ENCODE data around the gene ZFPM1. TPM values are rescaled to one million over a fixed set of nuclear protein-coding genes. Genes with fewer than 3 reads are reported as not detected.

Gene ZFPM1
- total and polyA plus RNA-seq, 7 experiments from 2014 or later = 0.15 to 28.1 (median 13.5) TPM

GRCh38 chr16:88446061-88446460, 7.0 kb upstream of the ZFPM1 start:
- H3K4me1 Mint-ChIP-seq = peaks cover 0 to 8% (median 3%) of the 10 kb centered on the region in 7 donors
- intact Hi-C loops (cut with micrococcal nuclease) = no loop called here
- H3K4me3 ChIP-seq (ENCODE audit: low read length) = no peak overlapping the region
- H3K9me3 Mint-ChIP-seq = no peaks in the 10 kb centered on the region
- H3K36me3 ChIP-seq (ENCODE audit: control insufficient read depth in 2 of 3, insufficient read depth in 3 of 3, low read length in 3 of 3) = no peaks in the 10 kb centered on the region
- ATAC-seq (no peak), DNase-seq (no peak)
- H3K9me3 ChIP-seq (ENCODE audit: control insufficient read depth in 2 of 3, low read length in 3 of 3) = no peaks in the 10 kb centered on the region
- H3K27me3 Mint-ChIP-seq = peaks cover 0 to 13% (median 0%) of the 10 kb centered on the region in 5 donors
- H3K4me1 ChIP-seq (ENCODE audit: control insufficient read depth in 2 of 2, insufficient read depth in 2 of 2, low read length in 2 of 2) = peaks cover 4% of the 10 kb centered on the region in 2 donors
- H3K27ac ChIP-seq (ENCODE audit: low read depth, low read length) = no peak overlapping the region
- H3K27me3 ChIP-seq (ENCODE audit: control insufficient read depth in 2 of 2, insufficient read depth in 2 of 2, low read length in 2 of 2) = no peaks in the 10 kb centered on the region
- ChIA-PET POLR2A (no interaction called here), CTCF (interaction anchor here (0.5 kb wide), 1 partner anchor 349 kb away, joined by 4 read pairs; no protein-coding TSS in a partner anchor)
- H3K27ac Mint-ChIP-seq = peak overlapping the region in 1 of 9 donors; percentile 30
- no peaks in the 10 kb centered on the region for H3K36me3 Mint-ChIP-seq
- H3K4me3 Mint-ChIP-seq = no peak overlapping the region

GRCh38 chr16:88446736-88447135, 6.3 kb upstream of the ZFPM1 start:
- ChIA-PET CTCF (no interaction called here), POLR2A (no interaction called here)
- H3K27ac Mint-ChIP-seq = no peak overlapping the region
- no peaks in the 10 kb centered on the region for H3K9me3 Mint-ChIP-seq
- Histone ChIP-seq H3K9me3 (ENCODE audit: control insufficient read depth in 2 of 3, low read length in 3 of 3) (no peaks in the 10 kb centered on the region), H3K36me3 (ENCODE audit: control insufficient read depth in 2 of 3, insufficient read depth in 3 of 3, low read length in 3 of 3) (no peaks in the 10 kb centered on the region), H3K27ac (ENCODE audit: low read depth, low read length) (no peak overlapping the region), H3K4me1 (ENCODE audit: control insufficient read depth in 2 of 2, insufficient read depth in 2 of 2, low read length in 2 of 2) (peaks cover 4 to 5% of the 10 kb centered on the region in 2 donors), H3K4me3 (ENCODE audit: low read length) (no peak overlapping the region), H3K27me3 (ENCODE audit: control insufficient read depth in 2 of 2, insufficient read depth in 2 of 2, low read length in 2 of 2) (no peaks in the 10 kb centered on the region)
- no peak for DNase-seq
- no peaks in the 10 kb centered on the region for H3K36me3 Mint-ChIP-seq
- intact Hi-C loops (cut with micrococcal nuclease) = no loop called here
- peaks cover 0 to 8% (median 3%) of the 10 kb centered on the region in 7 donors for H3K4me1 Mint-ChIP-seq
- H3K27me3 Mint-ChIP-seq = peaks cover 0 to 13% (median 0%) of the 10 kb centered on the region in 5 donors
- ATAC-seq = no peak
- no peak overlapping the region for H3K4me3 Mint-ChIP-seq

GRCh38 chr16:88447881-88448280, 5.2 kb upstream of the ZFPM1 start:
- no peak overlapping the region for H3K4me3 Mint-ChIP-seq
- no peak for DNase-seq
- H3K9me3 ChIP-seq (ENCODE audit: control insufficient read depth in 2 of 3, low read length in 3 of 3) = no peaks in the 10 kb centered on the region
- no peak for ATAC-seq
- H3K36me3 Mint-ChIP-seq = no peaks in the 10 kb centered on the region
- H3K36me3 ChIP-seq (ENCODE audit: control insufficient read depth in 2 of 3, insufficient read depth in 3 of 3, low read length in 3 of 3) = no peaks in the 10 kb centered on the region
- H3K9me3 Mint-ChIP-seq = no peaks in the 10 kb centered on the region
- H3K27me3 ChIP-seq (ENCODE audit: control insufficient read depth in 2 of 2, insufficient read depth in 2 of 2, low read length in 2 of 2) = no peaks in the 10 kb centered on the region
- intact Hi-C loops (cut with micrococcal nuclease) = no loop called here
- no peak overlapping the region for H3K27ac ChIP-seq (ENCODE audit: low read depth, low read length)
- peaks cover 7 to 14% (median 10%) of the 10 kb centered on the region in 7 donors for H3K4me1 Mint-ChIP-seq
- POLR2A ChIA-PET = no interaction called here
- H3K27me3 Mint-ChIP-seq = peaks cover 0 to 13% (median 0%) of the 10 kb centered on the region in 5 donors
- CTCF ChIA-PET = no interaction called here
- peaks cover 12 to 13% of the 10 kb centered on the region in 2 donors for H3K4me1 ChIP-seq (ENCODE audit: control insufficient read depth in 2 of 2, insufficient read depth in 2 of 2, low read length in 2 of 2)
- peak overlapping the region in 1 of 9 donors; percentile 22 for H3K27ac Mint-ChIP-seq
- H3K4me3 ChIP-seq (ENCODE audit: low read length) = no peak overlapping the region

GRCh38 chr16:88448461-88449266, 4.4 kb upstream of the ZFPM1 start:
- DNase-seq (no peak), ATAC-seq (no peak)
- H3K4me3 Mint-ChIP-seq = no peak overlapping the region
- peak overlapping the region in 1 of 9 donors; percentile 58 for H3K27ac Mint-ChIP-seq
- H3K9me3 Mint-ChIP-seq = no peaks in the 10 kb centered on the region
- H3K9me3 ChIP-seq (ENCODE audit: control insufficient read depth in 2 of 3, low read length in 3 of 3) = no peaks in the 10 kb centered on the region
- H3K36me3 ChIP-seq (ENCODE audit: control insufficient read depth in 2 of 3, insufficient read depth in 3 of 3, low read length in 3 of 3) = no peaks in the 10 kb centered on the region
- H3K27me3 ChIP-seq (ENCODE audit: control insufficient read depth in 2 of 2, insufficient read depth in 2 of 2, low read length in 2 of 2) = no peaks in the 10 kb centered on the region
- no peak overlapping the region for H3K4me3 ChIP-seq (ENCODE audit: low read length)
- H3K4me1 Mint-ChIP-seq = peaks cover 6 to 14% (median 10%) of the 10 kb centered on the region in 7 donors
- intact Hi-C loops (cut with micrococcal nuclease) = no loop called here
- H3K27ac ChIP-seq (ENCODE audit: low read depth, low read length) = no peak overlapping the region
- H3K36me3 Mint-ChIP-seq = no peaks in the 10 kb centered on the region
- CTCF ChIA-PET = interaction anchor here (0.6 kb wide), 1 partner anchor 126 kb away, joined by 5 read pairs; no protein-coding TSS in a partner anchor
- peaks cover 0 to 13% (median 0%) of the 10 kb centered on the region in 5 donors for H3K27me3 Mint-ChIP-seq
- peaks cover 9 to 10% of the 10 kb centered on the region in 2 donors for H3K4me1 ChIP-seq (ENCODE audit: control insufficient read depth in 2 of 2, insufficient read depth in 2 of 2, low read length in 2 of 2)
- POLR2A ChIA-PET = interaction anchor here (1.3 kb wide), 1 partner anchor 17 kb away, joined by 3 read pairs; no protein-coding TSS in a partner anchor

GRCh38 chr16:88449267-88449561, 3.9 kb upstream of the ZFPM1 start:
- intact Hi-C loops (cut with micrococcal nuclease) = no loop called here
- H3K27ac ChIP-seq (ENCODE audit: low read depth, low read length) = no peak overlapping the region
- H3K36me3 ChIP-seq (ENCODE audit: control insufficient read depth in 2 of 3, insufficient read depth in 3 of 3, low read length in 3 of 3) = no peaks in the 10 kb centered on the region
- H3K27ac Mint-ChIP-seq = peak overlapping the region in 3 of 9 donors; percentile 31 to 43 (median 43)
- ATAC-seq (no peak), DNase-seq (no peak)
- no peaks in the 10 kb centered on the region for H3K36me3 Mint-ChIP-seq
- peaks cover 6 to 14% (median 10%) of the 10 kb centered on the region in 7 donors for H3K4me1 Mint-ChIP-seq
- peaks cover 9 to 10% of the 10 kb centered on the region in 2 donors for H3K4me1 ChIP-seq (ENCODE audit: control insufficient read depth in 2 of 2, insufficient read depth in 2 of 2, low read length in 2 of 2)
- ChIA-PET CTCF (interaction anchor here (0.6 kb wide), 1 partner anchor 125 kb away, joined by 5 read pairs; no protein-coding TSS in a partner anchor), POLR2A (interaction anchor here (1.3 kb wide), 1 partner anchor 17 kb away, joined by 3 read pairs; no protein-coding TSS in a partner anchor)
- no peaks in the 10 kb centered on the region for H3K27me3 ChIP-seq (ENCODE audit: control insufficient read depth in 2 of 2, insufficient read depth in 2 of 2, low read length in 2 of 2)
- H3K4me3 ChIP-seq (ENCODE audit: low read length) = no peak overlapping the region
- no peak overlapping the region for H3K4me3 Mint-ChIP-seq
- H3K27me3 Mint-ChIP-seq = peaks cover 0 to 13% (median 0%) of the 10 kb centered on the region in 5 donors
- no peaks in the 10 kb centered on the region for H3K9me3 ChIP-seq (ENCODE audit: control insufficient read depth in 2 of 3, low read length in 3 of 3)
- H3K9me3 Mint-ChIP-seq = no peaks in the 10 kb centered on the region

GRCh38 chr16:88451586-88452481, 1.2 kb upstream of the ZFPM1 start:
- H3K4me3 ChIP-seq (ENCODE audit: low read length) = peak overlapping the region; percentile 61
- peaks cover 12 to 25% (median 21%) of the 10 kb centered on the region in 7 donors for H3K4me1 Mint-ChIP-seq
- DNase-seq = peak in 1 of 9 donors; percentile 31

More at GRCh38 chr16:88451586-88452481, 1.2 kb upstream of the ZFPM1 start:
- intact Hi-C loops (cut with micrococcal nuclease) = loop anchor here (1.0 to 10.0 kb wide), 16 partner anchors 75 to 1273 kb away; partner anchors contain the start of genes BANP (in 2 of the 2), CTU2 (in 2 of the 2), FBXO31 (in 2 of the 2) and RNF166 (in 2 of the 2)
- Histone ChIP-seq H3K9me3 (ENCODE audit: control insufficient read depth in 2 of 3, low read length in 3 of 3) (no peaks in the 10 kb centered on the region), H3K27me3 (ENCODE audit: control insufficient read depth in 2 of 2, insufficient read depth in 2 of 2, low read length in 2 of 2) (no peaks in the 10 kb centered on the region), H3K36me3 (ENCODE audit: control insufficient read depth in 2 of 3, insufficient read depth in 3 of 3, low read length in 3 of 3) (no peaks in the 10 kb centered on the region), H3K27ac (ENCODE audit: low read depth, low read length) (peak overlapping the region; percentile 80), H3K4me1 (ENCODE audit: control insufficient read depth in 2 of 2, insufficient read depth in 2 of 2, low read length in 2 of 2) (peaks cover 16 to 22% of the 10 kb centered on the region in 2 donors)
- POLR2A ChIA-PET = interaction anchor here (0.7 to 1.8 kb wide), 4 partner anchors 19 to 501 kb away, joined by 3 to 5 read pairs (median 4); partner anchors contain the start of genes BANP and ZC3H18
- CTCF ChIA-PET = interaction anchor here (1.0 kb wide), 2 partner anchors 8 to 11 kb away, joined by 3 read pairs; no protein-coding TSS in a partner anchor
- peak overlapping the region; percentile 81 to 94 (median 84) for H3K4me3 Mint-ChIP-seq
- H3K27ac Mint-ChIP-seq = peak overlapping the region; percentile 70 to 95 (median 87)
- H3K27me3 Mint-ChIP-seq = peaks cover 0 to 13% (median 0%) of the 10 kb centered on the region in 5 donors
- H3K36me3 Mint-ChIP-seq = no peaks in the 10 kb centered on the region
- peaks cover 0 to 2% (median 0%) of the 10 kb centered on the region in 11 donors for H3K9me3 Mint-ChIP-seq
- ATAC-seq = no peak

All from naive thymus-derived CD4-positive, alpha-beta T cell (primary cell).